ENCODE results near the gene HRG.

GRCh38 chr3:186683979-186684378 is 18.2 kb downstream of the HRG start:
- TF ChIP-seq USF2 (IDR thresholded peaks at IDR 0.05; ENCODE audit: low read depth, low read length) (no peak), POLR2A (IDR thresholded peaks at IDR 0.05; ENCODE audit: low read depth, low read length) (no peak), CTCF (conservative IDR thresholded peaks at IDR 0.05; ENCODE audit: low read depth, low read length) (no peak), RCOR1 (IDR thresholded peaks at IDR 0.05; ENCODE audit: insufficient replicate concordance, low read length) (no peak), BHLHE40 (IDR thresholded peaks at IDR 0.05; ENCODE audit: low read depth, low read length) (no peak), RFX5 (IDR thresholded peaks at IDR 0.05; ENCODE audit: low read depth, low read length) (no peak), FOS (IDR thresholded peaks at IDR 0.05; ENCODE audit: low read depth, low read length) (no peak), CEBPB (IDR thresholded peaks at IDR 0.05; ENCODE audit: low read depth, low read length) (no peak), MAZ (IDR thresholded peaks at IDR 0.05; ENCODE audit: borderline replicate concordance, low read depth, low read length) (no peak), SMC3 (IDR thresholded peaks at IDR 0.05; ENCODE audit: low read depth, low read length) (no peak), CHD1 (IDR thresholded peaks at IDR 0.05; ENCODE audit: low read depth, low read length) (no peak), ELK1 (IDR thresholded peaks at IDR 0.05; ENCODE audit: borderline replicate concordance, low read depth, low read length) (no peak), RAD21 (IDR thresholded peaks at IDR 0.05; ENCODE audit: low read length) (no peak), MXI1 (IDR thresholded peaks at IDR 0.05; ENCODE audit: borderline replicate concordance, low read depth, low read length) (no peak)
